Neural crest cell (in vitro differentiated cells): ENCODE data around the gene IFT27. TPM values are rescaled to one million over a fixed set of nuclear protein-coding genes. Genes with fewer than 3 reads are reported as not detected.

Source experiments
- DNase-seq: peaks from one replicate; pipeline ENCODE4 v3.0.0; 2021; ENCODE audit warnings: low read depth, mixed read lengths, low spot score
- H3K27ac Mint-ChIP-seq: one replicate; pipeline ENCODE4 v1.8.0; 2021; ENCODE audit warnings: mild to moderate bottlenecking, mixed read lengths; ENCODE audit not compliant: unreplicated experiment
- H3K27me3 Mint-ChIP-seq: 2 replicates; pipeline ENCODE4 v1.8.0; 2021; ENCODE audit warnings: low read depth, mild to moderate bottlenecking, mixed read lengths
- H3K36me3 Mint-ChIP-seq: 2 replicates; pipeline ENCODE4 v1.8.0; 2021; ENCODE audit warnings: low read depth, mild to moderate bottlenecking, mixed read lengths
- H3K4me1 Mint-ChIP-seq: 2 replicates; pipeline ENCODE4 v1.8.0; 2021; ENCODE audit warnings: mixed read lengths
- H3K4me3 Mint-ChIP-seq: one replicate; pipeline ENCODE4 v1.8.0; 2021; ENCODE audit warnings: mild to moderate bottlenecking, mixed read lengths
- H3K9me3 Mint-ChIP-seq: 2 replicates; pipeline ENCODE4 v1.8.0; 2021; ENCODE audit warnings: mixed read lengths
- total RNA-seq: library from RNA; stranded (reverse); gene quantifications from 2 replicates; pipeline ENCODE4 v1.2.1, GENCODE V29; 2021
- TF ChIP-seq, protein P1 (sequence below): fragments of 200-600 bp; sonication (generic); conservative IDR thresholded peaks from 2 replicates; pipeline ENCODE4 v1.5.0; 2021; ENCODE audit warnings: antibody characterized with exemption, mild to moderate bottlenecking

The IFT27 gene
- total RNA-seq, 1 donor from 2014 or later, result 55.4 TPM

DNA sequence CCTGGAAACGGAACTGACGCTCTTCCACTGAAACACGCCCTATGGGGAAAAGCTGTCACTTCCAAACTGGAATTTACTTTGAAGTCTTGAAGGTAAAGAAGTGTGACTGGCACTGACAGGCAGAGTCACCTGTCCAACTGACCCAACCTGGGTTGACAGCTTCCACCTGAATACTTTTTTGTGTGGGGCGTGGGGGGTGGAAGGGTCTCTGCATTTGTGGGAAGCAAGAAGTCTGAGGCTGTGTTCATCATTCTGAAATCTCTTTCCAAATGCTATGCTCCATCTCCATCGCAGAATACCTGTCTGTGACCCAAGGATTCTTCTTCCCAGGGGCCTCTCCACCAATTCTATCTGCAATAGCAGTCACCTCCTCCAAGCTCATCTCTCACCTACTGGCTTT is 7.8 kb downstream of the IFT27 start:
- H3K36me3 Mint-ChIP-seq, result peaks cover 6% of the 10 kb centered on the region
- no peaks in the 10 kb centered on the region for H3K9me3 Mint-ChIP-seq
- DNase-seq, result no peak
- H3K4me3 Mint-ChIP-seq, result no peak overlapping the region
- TF ChIP-seq, protein P1, sequence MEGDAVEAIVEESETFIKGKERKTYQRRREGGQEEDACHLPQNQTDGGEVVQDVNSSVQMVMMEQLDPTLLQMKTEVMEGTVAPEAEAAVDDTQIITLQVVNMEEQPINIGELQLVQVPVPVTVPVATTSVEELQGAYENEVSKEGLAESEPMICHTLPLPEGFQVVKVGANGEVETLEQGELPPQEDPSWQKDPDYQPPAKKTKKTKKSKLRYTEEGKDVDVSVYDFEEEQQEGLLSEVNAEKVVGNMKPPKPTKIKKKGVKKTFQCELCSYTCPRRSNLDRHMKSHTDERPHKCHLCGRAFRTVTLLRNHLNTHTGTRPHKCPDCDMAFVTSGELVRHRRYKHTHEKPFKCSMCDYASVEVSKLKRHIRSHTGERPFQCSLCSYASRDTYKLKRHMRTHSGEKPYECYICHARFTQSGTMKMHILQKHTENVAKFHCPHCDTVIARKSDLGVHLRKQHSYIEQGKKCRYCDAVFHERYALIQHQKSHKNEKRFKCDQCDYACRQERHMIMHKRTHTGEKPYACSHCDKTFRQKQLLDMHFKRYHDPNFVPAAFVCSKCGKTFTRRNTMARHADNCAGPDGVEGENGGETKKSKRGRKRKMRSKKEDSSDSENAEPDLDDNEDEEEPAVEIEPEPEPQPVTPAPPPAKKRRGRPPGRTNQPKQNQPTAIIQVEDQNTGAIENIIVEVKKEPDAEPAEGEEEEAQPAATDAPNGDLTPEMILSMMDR, result no peak
- H3K27me3 Mint-ChIP-seq, result no peaks in the 10 kb centered on the region
- no peak overlapping the region for H3K27ac Mint-ChIP-seq
- peaks cover 24% of the 10 kb centered on the region for H3K4me1 Mint-ChIP-seq

GRCh38 chr22:36767035-36767775 is 8.7 kb downstream of the IFT27 start:
- no peak for DNase-seq
- H3K36me3 Mint-ChIP-seq, result peaks cover 13% of the 10 kb centered on the region
- H3K27me3 Mint-ChIP-seq, result no peaks in the 10 kb centered on the region
- no peaks in the 10 kb centered on the region for H3K9me3 Mint-ChIP-seq
- TF ChIP-seq, protein P1, result no peak
- no peak overlapping the region for H3K27ac Mint-ChIP-seq
- H3K4me3 Mint-ChIP-seq, result no peak overlapping the region
- H3K4me1 Mint-ChIP-seq, result peaks cover 21% of the 10 kb centered on the region

GRCh38 chr22:36765943-36766450 is 9.9 kb downstream of the IFT27 start:
- TF ChIP-seq, protein P1, result no peak
- Mint-ChIP-seq H3K36me3 (peaks cover 11% of the 10 kb centered on the region), H3K4me1 (peaks cover 12% of the 10 kb centered on the region), H3K27me3 (no peaks in the 10 kb centered on the region), H3K9me3 (no peaks in the 10 kb centered on the region), H3K4me3 (no peak overlapping the region), H3K27ac (no peak overlapping the region)
- no peak for DNase-seq

DNA sequence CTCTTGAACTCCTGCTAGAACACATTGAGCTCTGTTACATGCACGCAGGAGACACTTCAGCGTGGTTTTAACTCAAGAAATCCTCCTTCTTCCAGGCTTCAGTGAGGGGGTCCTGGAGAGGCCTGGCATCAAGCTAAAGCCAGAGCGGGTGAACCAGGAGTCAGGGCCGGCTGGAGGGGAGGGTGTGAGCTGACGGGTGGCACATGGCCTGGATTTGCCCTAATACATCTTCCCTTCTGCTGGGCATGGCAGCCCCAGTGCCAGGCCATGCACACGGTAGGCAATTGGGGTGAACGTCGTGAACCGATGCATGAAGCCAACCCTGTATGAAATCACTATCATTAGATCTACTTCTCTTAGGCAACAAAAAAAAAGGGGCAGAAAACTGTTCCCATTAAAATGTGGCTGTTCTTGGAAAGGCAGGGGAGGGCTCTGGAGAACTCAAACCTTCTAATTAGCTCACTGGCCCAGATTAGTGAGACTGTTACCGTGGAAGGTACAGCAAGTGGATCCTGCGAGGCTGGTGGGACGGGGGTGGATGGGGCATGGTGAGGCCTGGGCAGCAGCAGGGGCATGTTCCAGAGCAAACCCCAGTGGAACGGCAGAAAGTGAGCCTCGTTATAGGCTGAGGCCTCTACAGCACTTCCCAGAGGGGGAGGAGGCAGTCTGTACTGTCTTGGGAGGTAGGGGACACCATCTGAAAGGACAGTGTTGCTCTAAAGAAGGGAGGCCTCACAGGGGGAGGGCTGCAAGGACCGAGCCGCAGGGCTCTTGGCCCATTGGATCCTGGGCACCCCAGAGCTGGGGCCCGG is 10.6 kb downstream of the IFT27 start:
- no peak for DNase-seq

DNA sequence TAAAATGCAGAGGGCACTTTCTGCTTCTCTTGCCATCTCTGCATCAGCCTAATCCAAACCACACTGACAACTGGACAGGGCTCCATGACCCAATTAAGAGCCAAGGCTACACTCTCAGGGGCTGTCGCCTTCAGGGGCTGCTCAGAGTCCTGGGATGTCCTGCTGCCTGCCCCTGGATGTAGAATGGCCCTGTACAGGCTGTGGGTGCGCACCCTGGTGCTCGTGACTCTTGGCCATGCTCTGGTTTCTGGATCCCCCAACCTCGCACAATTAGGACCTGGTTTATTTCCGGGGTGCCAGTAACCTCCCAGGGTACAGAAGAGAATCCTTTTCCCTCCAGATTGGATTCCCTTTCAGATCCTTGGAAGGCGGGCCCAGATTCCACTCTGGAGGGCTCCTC is 11.3 kb downstream of the IFT27 start:
- TF ChIP-seq, protein P1, result no peak
- no peak overlapping the region for H3K4me3 Mint-ChIP-seq
- peaks cover under 1% of the 10 kb centered on the region for H3K4me1 Mint-ChIP-seq
- no peaks in the 10 kb centered on the region for H3K27me3 Mint-ChIP-seq
- peaks cover 11% of the 10 kb centered on the region for H3K36me3 Mint-ChIP-seq
- no peak for DNase-seq
- H3K27ac Mint-ChIP-seq, result no peak overlapping the region
- no peaks in the 10 kb centered on the region for H3K9me3 Mint-ChIP-seq

More for the DNA sequence above, 10.6 kb downstream of the IFT27 start:
- no peak overlapping the region for H3K4me3 Mint-ChIP-seq
- H3K27ac Mint-ChIP-seq, result no peak overlapping the region
- TF ChIP-seq, protein P1, result no peak
- no peaks in the 10 kb centered on the region for H3K9me3 Mint-ChIP-seq
- peaks cover 11% of the 10 kb centered on the region for H3K36me3 Mint-ChIP-seq
- H3K27me3 Mint-ChIP-seq, result no peaks in the 10 kb centered on the region
- peaks cover 5% of the 10 kb centered on the region for H3K4me1 Mint-ChIP-seq
